ENCODE results near the gene TTC21A. TPM values are rescaled to one million over a fixed set of nuclear protein-coding genes. Genes with fewer than 3 reads are reported as not detected.

Gene TTC21A
- total RNA-seq, 1 experiment from 2014 or later = 9.5 TPM

GRCh38 chr3:39063143-39063542, 44.3 kb upstream of the TTC21A start:
- H3K27me3 ChIP-seq (ENCODE audit: insufficient read depth, low read depth) = no peaks in the 10 kb centered on the region
- intact Hi-C loops (cut with micrococcal nuclease; ENCODE audit: unreplicated experiment) = no loop called here
- no peaks in the 10 kb centered on the region; the same call in 1 of the 2 replicates for H3K79me2 ChIP-seq (ENCODE audit: low read depth)
- no peak for DNase-seq
- no peaks in the 10 kb centered on the region for H3K36me3 ChIP-seq (ENCODE audit: low read depth)
- no peak overlapping the region for H3K27ac ChIP-seq
- H3K4me2 ChIP-seq = no peak overlapping the region
- H3K4me3 ChIP-seq = no peak overlapping the region
- no peaks in the 10 kb centered on the region for H3K4me1 ChIP-seq (replicated peaks; ENCODE audit: insufficient read depth)
- TF ChIP-seq CTCF (conservative IDR thresholded peaks at IDR 0.05) (no peak), EZH2 (IDR thresholded peaks at IDR 0.05; ENCODE audit: low read depth) (no peak)
- no peaks in the 10 kb centered on the region for H3K9me3 ChIP-seq (ENCODE audit: insufficient read depth, low read depth)
- ChIA-PET POLR2A (ENCODE audit: unreplicated experiment) (no interaction called here), CTCF (no interaction called here)
- BruUV-seq (replicated peaks) = no TSS peak
- H3F3A ChIP-seq (ENCODE audit: insufficient read depth, low read depth) = no peaks in the 10 kb centered on the region
- H4K20me1 ChIP-seq (ENCODE audit: insufficient read depth) = peaks cover 14% of the 10 kb centered on the region
- H2AFZ ChIP-seq = no peak overlapping the region
- H3K9me2 ChIP-seq (ENCODE audit: insufficient read depth) = no peaks in the 10 kb centered on the region

- no peak overlapping the region for H3K4me3 ChIP-seq
- H4K20me1 ChIP-seq (ENCODE audit: insufficient read depth) = peaks cover 14% of the 10 kb centered on the region
- CTCF ChIA-PET = no interaction called here
- H3F3A ChIP-seq (ENCODE audit: insufficient read depth, low read depth) = no peaks in the 10 kb centered on the region
- TF ChIP-seq EZH2 (IDR thresholded peaks at IDR 0.05; ENCODE audit: low read depth) = no peak
- no peak for TF ChIP-seq CTCF (conservative IDR thresholded peaks at IDR 0.05)
- H3K27me3 ChIP-seq (ENCODE audit: insufficient read depth, low read depth) = no peaks in the 10 kb centered on the region
- H3K4me2 ChIP-seq = no peak overlapping the region
- POLR2A ChIA-PET (ENCODE audit: unreplicated experiment) = no interaction called here
- no peak overlapping the region for H3K27ac ChIP-seq
- no peaks in the 10 kb centered on the region for H3K79me2 ChIP-seq (ENCODE audit: low read depth)
- no peaks in the 10 kb centered on the region for H3K9me2 ChIP-seq (ENCODE audit: insufficient read depth)
- no peaks in the 10 kb centered on the region for H3K4me1 ChIP-seq (replicated peaks; ENCODE audit: insufficient read depth)
- no peak for DNase-seq
- no peaks in the 10 kb centered on the region for H3K9me3 ChIP-seq (ENCODE audit: insufficient read depth, low read depth)
- H2AFZ ChIP-seq = no peak overlapping the region
- intact Hi-C loops (cut with micrococcal nuclease; ENCODE audit: unreplicated experiment) = no loop called here
- no peaks in the 10 kb centered on the region for H3K36me3 ChIP-seq (ENCODE audit: low read depth)
- BruUV-seq (replicated peaks) = no TSS peak
Observed at GRCh38 chr3:39064646-39065045, 42.8 kb upstream of the TTC21A start.

- TF ChIP-seq CTCF (conservative IDR thresholded peaks at IDR 0.05) = no peak; the same call in 1 of the 2 replicates
- TF ChIP-seq EZH2 (IDR thresholded peaks at IDR 0.05; ENCODE audit: low read depth) = no peak
- POLR2A ChIA-PET (ENCODE audit: unreplicated experiment) = no interaction called here
- no peak overlapping the region for H3K4me3 ChIP-seq
- CTCF ChIA-PET = no interaction called here
- no peak overlapping the region for H3K27ac ChIP-seq
- H4K20me1 ChIP-seq (ENCODE audit: insufficient read depth) = peaks cover 10% of the 10 kb centered on the region
- no peaks in the 10 kb centered on the region for H3K27me3 ChIP-seq (ENCODE audit: insufficient read depth, low read depth)
- H3K4me2 ChIP-seq = no peak overlapping the region
- no peak for DNase-seq
- H3K4me1 ChIP-seq (replicated peaks; ENCODE audit: insufficient read depth) = no peaks in the 10 kb centered on the region
- no peaks in the 10 kb centered on the region for H3F3A ChIP-seq (ENCODE audit: insufficient read depth, low read depth)
- no peak overlapping the region for H2AFZ ChIP-seq
- H3K36me3 ChIP-seq (ENCODE audit: low read depth) = no peaks in the 10 kb centered on the region; the same call in 1 of the 2 replicates
- H3K9me3 ChIP-seq (ENCODE audit: insufficient read depth, low read depth) = no peaks in the 10 kb centered on the region
- no peaks in the 10 kb centered on the region for H3K79me2 ChIP-seq (ENCODE audit: low read depth)
- intact Hi-C loops (cut with micrococcal nuclease; ENCODE audit: unreplicated experiment) = no loop called here
- no TSS peak for BruUV-seq (replicated peaks)
- H3K9me2 ChIP-seq (ENCODE audit: insufficient read depth) = no peaks in the 10 kb centered on the region
Observed at GRCh38 chr3:39065197-39065596, 42.3 kb upstream of the TTC21A start.

Measured in PC-9 (cell line).